NOMO-1 treated with DMSO at 0.1 percent for 48 hours (cell line): ENCODE data around the gene NFATC2.

Experiments
- DNase-seq: peaks from one replicate; lab custom pipeline; 2025; ENCODE audit not compliant: unreplicated experiment; lab: John Stamatoyannopoulos, UW

Gene NFATC2

GRCh38 chr20:51432875-51433274 is 109.6 kb downstream of the NFATC2 start:
- no peak for DNase-seq

DNA sequence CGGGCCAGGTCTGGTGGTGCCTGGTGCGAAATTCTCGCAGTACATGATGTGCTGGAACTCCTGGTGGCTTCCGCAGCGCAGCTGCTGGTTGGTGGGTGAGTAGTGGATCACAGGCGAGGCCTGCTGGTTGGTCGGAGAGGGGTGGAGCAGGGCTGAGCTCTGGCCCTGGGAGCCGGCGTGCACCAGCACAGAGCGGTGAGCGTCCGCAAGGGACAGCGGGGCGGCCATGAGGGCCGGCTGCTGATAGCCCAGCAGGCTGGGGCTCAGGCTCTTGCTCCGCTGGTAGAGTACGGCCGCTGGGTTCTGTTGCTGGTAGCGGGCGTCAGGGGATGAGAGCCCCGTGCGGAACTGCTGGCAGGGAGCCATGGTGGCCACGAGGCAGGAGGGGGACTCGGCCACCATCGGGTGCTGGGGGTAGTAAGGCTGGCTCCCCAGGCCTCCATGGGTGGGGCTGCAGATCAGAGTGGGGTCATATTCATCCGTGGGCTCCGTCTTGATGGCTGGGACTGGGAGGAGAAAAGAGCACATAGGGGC is 110.2 kb downstream of the NFATC2 start:
- DNase-seq: no peak

- no peak for DNase-seq
Observed at GRCh38 chr20:51431321-51431720, 111.2 kb downstream of the NFATC2 start.

DNA sequence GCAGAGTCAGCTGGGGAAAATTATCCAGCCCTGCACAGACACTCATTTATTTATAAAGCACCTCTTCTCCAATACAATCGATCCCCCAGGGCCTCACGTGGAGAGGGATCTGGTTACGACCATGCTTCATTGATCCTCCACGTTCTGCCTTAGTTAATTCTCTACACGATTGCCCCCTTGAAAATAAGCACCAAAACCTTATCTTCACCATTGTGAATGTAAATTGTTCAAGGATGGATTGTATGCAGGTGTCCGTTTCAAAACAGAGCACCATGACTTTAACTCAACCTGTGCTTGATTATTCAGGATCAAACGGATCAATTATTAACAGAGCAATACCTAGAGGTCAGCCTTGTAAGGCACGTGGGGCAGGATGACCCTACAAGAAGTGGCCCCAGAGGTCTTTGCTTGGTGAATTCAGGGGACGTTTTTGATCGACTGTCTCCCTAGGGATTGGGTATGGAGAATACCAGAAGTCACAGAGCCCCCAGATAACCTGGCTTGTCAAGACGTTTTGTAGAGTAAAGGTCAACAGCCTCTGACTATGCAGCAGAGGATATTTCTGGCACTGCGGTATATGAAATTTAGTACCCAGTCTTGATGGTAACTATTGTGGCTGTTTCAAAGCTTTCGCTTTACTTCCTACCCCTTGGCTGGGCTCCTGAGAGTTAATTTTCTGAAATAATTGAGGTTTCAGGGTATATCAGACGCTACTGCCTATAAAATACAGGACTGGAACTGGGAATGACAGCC is 112.1 kb downstream of the NFATC2 start:
- no peak for DNase-seq

DNA sequence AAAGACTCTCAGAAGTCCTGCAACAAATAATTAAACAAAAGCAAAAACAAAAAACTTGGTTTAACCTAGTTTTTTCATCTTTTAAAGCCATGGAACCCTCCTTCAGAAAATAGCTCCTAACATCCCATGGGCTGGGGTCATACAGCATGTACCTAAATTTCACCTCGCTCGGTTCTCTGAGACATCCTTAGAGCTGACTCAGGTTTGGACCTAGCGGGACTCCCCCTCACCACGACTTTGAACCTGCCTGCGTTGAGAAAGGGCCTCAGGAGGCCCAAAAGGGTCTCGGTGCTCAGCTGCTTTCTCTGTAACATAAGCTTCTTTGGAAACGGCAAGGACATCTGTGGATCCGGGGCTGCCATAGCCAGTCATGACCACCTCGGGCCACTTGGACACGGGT is 112.8 kb downstream of the NFATC2 start:
- DNase-seq: no peak

DNA sequence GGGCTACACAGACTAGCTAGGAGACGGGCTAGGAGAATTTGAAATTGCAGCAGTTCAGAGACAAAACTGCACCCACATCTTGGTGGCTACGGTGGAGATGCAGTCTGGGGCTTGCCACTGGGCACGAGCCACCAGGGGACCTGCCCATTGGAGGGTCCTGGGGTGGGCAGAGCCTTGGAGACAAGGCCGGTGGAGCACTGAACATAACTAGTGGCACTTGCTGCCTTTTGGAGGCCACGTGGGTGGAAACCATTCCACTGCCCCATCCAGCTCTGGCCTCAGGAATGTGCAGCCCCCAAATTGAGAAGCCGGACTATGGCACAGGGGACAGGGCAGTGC is 113.4 kb downstream of the NFATC2 start:
- no peak for DNase-seq

- no peak for DNase-seq
Observed at GRCh38 chr20:51428401-51429143, 113.9 kb downstream of the NFATC2 start.

DNA sequence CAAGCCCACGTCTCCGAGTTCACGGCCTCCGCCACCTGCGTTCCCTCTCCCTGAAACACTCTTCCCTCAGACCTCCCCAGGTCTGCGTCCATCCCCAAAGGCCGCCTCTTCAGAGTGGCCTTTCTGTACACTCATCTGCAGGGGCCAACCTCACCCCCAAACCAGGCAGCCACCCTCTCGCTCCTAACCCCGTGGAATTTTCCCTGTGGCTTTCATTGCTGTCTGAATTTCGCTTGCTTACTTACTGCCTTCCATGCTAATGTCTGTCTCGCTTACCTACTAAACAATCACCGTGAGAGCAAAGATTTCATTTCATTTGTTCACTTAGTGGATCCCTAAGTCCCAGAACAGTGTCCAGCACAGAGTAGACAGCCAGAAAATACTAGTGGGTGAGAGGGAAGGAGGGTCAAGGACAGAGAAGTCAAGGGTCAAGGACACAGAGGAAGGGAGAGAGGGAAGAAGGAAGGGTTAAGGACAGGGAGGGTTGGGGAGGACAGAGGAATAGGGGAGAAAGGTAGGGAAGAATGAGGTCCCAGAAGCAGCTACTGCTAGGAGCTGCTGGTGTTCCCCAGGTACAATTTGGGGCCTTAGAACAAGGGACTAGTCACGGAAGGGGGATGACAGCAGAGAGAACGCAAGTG is 114.7 kb downstream of the NFATC2 start:
- no peak for DNase-seq

DNA sequence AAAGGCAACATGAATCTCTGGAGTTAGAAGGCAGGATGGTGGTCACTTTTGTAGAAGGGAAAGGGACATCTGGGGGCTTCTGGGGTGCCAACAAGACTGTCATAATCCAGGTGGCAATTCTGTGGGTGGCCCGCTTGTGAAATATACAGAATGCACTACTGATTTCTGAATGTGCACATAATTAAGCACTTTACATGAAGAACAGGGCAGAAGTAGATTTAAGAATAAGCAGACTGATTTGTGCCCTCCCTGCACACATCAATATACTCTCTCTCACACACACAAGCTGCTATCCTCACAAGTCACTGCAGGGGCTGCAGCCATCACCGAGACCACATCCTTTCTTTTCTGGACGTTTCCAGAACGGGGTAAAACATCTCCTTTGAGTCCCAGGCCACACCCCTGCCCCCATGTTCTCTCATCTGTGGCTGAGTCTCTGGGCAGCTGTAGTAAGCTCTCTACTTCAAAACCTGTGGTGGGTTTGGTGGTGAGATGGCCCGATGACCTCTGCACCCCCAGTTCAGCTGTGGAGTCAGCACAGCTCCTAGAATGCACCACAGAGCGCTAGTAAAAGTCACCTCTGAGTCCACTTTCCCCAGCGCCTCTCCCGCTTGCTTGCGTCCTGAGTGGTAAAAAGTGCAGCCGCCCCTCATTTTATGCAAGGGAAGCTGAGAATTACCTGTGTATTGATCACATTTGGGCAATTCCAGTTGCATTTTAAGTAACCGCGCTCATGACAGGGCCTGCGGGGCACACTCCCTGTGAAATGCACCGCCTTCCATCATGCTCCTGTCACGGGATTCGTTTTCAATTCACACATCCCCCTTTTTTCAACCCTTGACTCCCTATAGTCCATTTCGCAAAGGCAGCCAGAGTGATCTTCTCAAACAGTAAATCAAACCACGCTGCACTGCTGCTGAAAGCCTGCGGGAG is 115.5 kb downstream of the NFATC2 start:
- DNase-seq: no peak

DNA sequence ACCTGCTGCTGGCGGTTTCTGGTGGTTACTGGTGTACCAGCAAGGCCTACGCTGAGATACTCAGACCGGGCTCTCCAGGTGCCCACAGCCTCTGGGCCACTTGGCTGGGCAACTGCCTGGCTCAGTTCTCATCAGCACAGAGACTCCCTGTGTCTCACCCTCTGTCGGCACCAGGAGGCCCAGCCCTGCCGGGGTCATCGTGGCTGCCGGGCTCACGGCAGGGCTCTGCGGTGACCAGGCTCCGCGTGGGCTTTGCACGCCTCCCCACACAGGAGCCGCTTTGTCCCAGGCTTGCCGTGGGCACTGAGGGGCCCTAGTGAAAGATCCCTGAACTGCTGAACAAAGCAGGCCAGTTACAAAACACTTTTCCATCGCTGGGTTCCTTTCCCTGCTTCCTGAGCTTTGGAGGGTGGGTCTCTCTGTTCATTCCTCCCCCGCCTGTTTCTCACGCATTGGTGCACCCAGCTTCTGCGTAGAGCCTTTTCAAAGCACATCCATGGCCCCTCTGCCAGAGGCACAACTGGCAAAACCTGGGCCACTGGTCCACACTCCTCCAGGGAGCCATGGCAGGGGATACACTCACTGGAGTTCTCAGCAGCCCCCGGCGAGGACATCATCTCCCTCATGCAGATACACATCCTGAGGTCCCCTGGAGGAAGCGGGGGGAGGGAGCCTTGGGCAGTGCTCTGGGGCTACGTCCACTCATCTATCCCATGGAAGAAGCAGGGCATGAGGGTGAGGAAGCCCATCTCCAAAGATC is 117.0 kb downstream of the NFATC2 start:
- DNase-seq: no peak

GRCh38 chr20:51424270-51425117 is 118.0 kb downstream of the NFATC2 start:
- DNase-seq: no peak

DNA sequence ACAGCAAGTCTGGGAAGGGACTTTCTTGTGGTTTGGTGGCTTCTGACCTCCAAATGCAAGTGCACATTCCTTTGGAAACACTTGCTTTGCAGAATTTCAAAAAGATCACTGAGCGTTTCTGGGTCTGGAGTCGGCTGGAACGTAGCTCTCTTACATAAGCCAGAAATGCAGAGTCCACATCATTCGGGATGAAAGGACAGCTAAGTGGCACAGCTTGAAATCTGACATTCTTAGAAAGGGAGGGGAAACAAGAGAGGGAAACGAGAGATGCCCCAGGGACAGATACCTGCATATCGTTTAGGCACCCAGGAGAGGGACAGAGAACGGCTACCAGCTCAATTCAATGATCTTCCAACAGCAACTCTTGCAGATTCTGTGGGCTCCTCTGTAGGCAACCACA is 118.7 kb downstream of the NFATC2 start:
- DNase-seq: no peak

GRCh38 chr20:51423290-51423667 is 119.2 kb downstream of the NFATC2 start:
- no peak for DNase-seq

- no peak for DNase-seq
Observed at GRCh38 chr20:51422514-51423289, 119.8 kb downstream of the NFATC2 start.

DNA sequence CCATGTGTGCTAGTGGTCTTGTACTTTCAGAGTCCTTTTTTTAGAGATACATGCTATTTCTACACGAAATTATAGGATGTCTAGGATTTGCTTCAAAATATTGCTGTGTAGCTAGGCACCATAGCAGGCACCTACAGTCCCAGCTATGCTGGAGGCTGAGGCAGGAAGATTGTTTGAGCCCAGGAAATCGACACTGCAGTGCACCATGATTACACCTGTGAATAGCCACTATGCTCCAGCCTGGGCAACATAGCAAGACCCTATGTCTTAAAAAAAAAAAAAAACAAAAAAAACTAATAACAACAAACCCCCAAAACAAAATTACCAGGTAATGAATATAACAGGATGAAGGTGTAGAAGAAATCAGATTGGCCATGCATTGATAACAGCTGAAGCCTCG is 121.7 kb downstream of the NFATC2 start:
- DNase-seq: no peak

DNA sequence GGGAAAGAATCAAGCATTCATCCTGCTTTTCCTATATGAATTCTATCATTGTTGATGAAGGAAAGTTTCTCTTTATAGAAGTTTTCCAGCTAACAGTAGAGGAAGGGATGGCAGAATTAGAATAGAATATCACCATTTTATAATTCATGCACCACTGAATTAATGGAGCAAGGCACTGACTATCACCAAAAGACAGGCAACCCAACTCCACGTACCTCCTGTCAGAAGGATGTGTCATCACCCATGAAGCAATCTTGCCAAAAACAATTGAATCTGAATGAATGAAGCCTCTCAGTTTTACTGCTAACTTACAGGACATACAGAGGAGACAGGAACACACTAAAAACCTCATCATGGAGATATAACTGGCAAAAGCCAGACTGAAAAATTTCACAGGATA is 122.4 kb downstream of the NFATC2 start:
- DNase-seq: no peak

- no peak for DNase-seq
Observed at GRCh38 chr20:51419646-51420045, 122.9 kb downstream of the NFATC2 start.

DNA sequence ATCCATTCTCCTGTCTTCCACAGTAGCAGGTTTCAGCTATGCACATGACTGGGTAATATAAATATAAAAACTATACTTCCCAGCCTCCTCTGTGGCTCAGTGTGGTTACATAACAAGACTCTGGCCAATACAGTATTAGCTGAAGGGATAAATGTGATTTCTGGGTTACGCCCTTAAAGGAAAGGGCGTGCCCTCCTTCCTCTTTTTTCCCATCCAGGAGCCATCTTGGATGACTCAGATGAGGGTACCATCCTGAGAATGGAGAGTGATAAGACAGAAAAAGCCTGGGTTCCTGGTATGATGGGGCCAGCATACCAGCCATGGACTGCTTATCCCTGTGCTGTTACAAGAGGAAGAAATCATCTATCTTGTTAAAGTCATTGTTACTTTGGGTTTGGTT is 123.3 kb downstream of the NFATC2 start:
- peak; percentile 61 for DNase-seq

- no peak for DNase-seq
Observed at GRCh38 chr20:51418137-51418529, 124.4 kb downstream of the NFATC2 start.
